PC-3 (cell line): ENCODE measurements around the gene ROGDI. TPM values are rescaled to one million over a fixed set of nuclear protein-coding genes. Genes with fewer than 3 reads are reported as not detected.

Source experiments
- ATAC-seq: fragments of 200-7000 bp; cut with Tn5 transposase; 2 replicates; pipeline ENCODE4 v1.9.1; 2020; ENCODE audit warnings: mild to moderate bottlenecking, moderate library complexity
- BruUV-seq: library from RNA; stranded (reverse); fragments of 400-500 nt; replicated peaks from 2 replicates; lab custom pipeline; 2021; lab: Mats Ljungman, UMichigan
- CTCF ChIA-PET: fragments of 300-600 bp; sonication (Branson Sonifier 250); formaldehyde crosslinking; loops from one replicate; lab custom pipeline; 2022; ENCODE audit warnings: antibody characterized with exemption; lab: Charles Lee
- POLR2A ChIA-PET: fragments of 300-600 bp; sonication (Branson Sonifier 250); formaldehyde crosslinking; loops from one replicate; lab custom pipeline; 2022; ENCODE audit warnings: antibody characterized with exemption; ENCODE audit not compliant: unreplicated experiment; lab: Charles Lee
- DNase-seq: peaks from one replicate; pipeline ENCODE4 v3.0.0-alpha.2; 2015
- H2AFZ ChIP-seq: fragments of 300-600 bp; sonication (generic); 2 replicates; pipeline ENCODE4 v1.6.0; 2016; ENCODE audit warnings: antibody characterized with exemption, low read length
- H3F3A ChIP-seq: fragments of 300-600 bp; sonication (generic); one replicate; pipeline ENCODE4 v1.6.0; 2017; ENCODE audit warnings: antibody characterized with exemption, low read length, control low read depth, mild to moderate bottlenecking; ENCODE audit not compliant: unreplicated experiment
- H3K27ac ChIP-seq: fragments of 300-600 bp; sonication (generic); 2 replicates; pipeline ENCODE4 v1.5.1; 2016; ENCODE audit warnings: mild to moderate bottlenecking, low read length
- H3K27me3 ChIP-seq: fragments of 300-600 bp; sonication (generic); 2 replicates; pipeline ENCODE4 v1.6.1; 2016; ENCODE audit warnings: low read length, mixed read lengths
- H3K36me3 ChIP-seq: fragments of 300-600 bp; sonication (generic); 2 replicates; pipeline ENCODE4 v1.6.1; 2016; ENCODE audit warnings: low read depth, mixed run types, low read length, mixed read lengths
- H3K4me1 ChIP-seq: fragments of 300-600 bp; sonication (generic); 2 replicates; pipeline ENCODE4 v1.5.1; 2016; ENCODE audit warnings: low read length; ENCODE audit not compliant: insufficient read depth
- H3K4me2 ChIP-seq: fragments of 300-600 bp; sonication (generic); 2 replicates; pipeline ENCODE4 v1.6.0; 2016; ENCODE audit warnings: low read length
- H3K4me3 ChIP-seq: fragments of 300-600 bp; sonication (generic); 2 replicates; pipeline ENCODE4 v1.5.1; 2016; ENCODE audit warnings: mild to moderate bottlenecking, low read length, mixed read lengths
- H3K79me2 ChIP-seq: fragments of 300-600 bp; sonication (generic); 2 replicates; pipeline ENCODE4 v1.6.1; 2017; ENCODE audit warnings: low read length, mixed read lengths
- H3K9ac ChIP-seq: fragments of 300-600 bp; sonication (generic); 2 replicates; pipeline ENCODE4 v1.6.0; 2016; ENCODE audit warnings: mild to moderate bottlenecking, low read length
- H3K9me2 ChIP-seq: fragments of 300-600 bp; sonication (generic); replicated peaks from 2 replicates; pipeline ENCODE4 v1.6.1; 2016; ENCODE audit warnings: mixed run types, low read length, mixed read lengths
- H3K9me3 ChIP-seq: fragments of 300-600 bp; sonication (generic); 2 replicates; pipeline ENCODE4 v1.6.1; 2016; ENCODE audit warnings: low read length, mixed read lengths
- H4K20me1 ChIP-seq: fragments of 300-600 bp; sonication (generic); 2 replicates; pipeline ENCODE4 v1.6.1; 2016; ENCODE audit warnings: low read length, mixed read lengths
- CTCF ChIP-seq: fragments of 300-600 bp; sonication (generic); conservative IDR thresholded peaks from 2 replicates; pipeline ENCODE4 v1.5.1; 2017; ENCODE audit warnings: antibody characterized with exemption, low read depth, mild to moderate bottlenecking, low read length
- EZH2 ChIP-seq: fragments of 300-600 bp; sonication (generic); IDR thresholded peaks from one replicate; pipeline ENCODE4 v1.6.1; 2017; ENCODE audit warnings: antibody characterized with exemption, mild to moderate bottlenecking, low read length; ENCODE audit not compliant: unreplicated experiment
- EZH2phosphoT487 ChIP-seq: fragments of 300-600 bp; sonication (generic); IDR thresholded peaks from 2 replicates; pipeline ENCODE4 v1.6.1; 2018; ENCODE audit warnings: mild to moderate bottlenecking, antibody characterized with exemption, low read length, borderline replicate concordance
- intact Hi-C: fragments of 100-400 bp; cut with micrococcal nuclease; formaldehyde crosslinking; loops from 2 replicates; pipeline ENCODE4 v1.9.0; 2023
- total RNA-seq: library from RNA; depleted of rRNA; stranded (reverse); fragments of >200 nt; gene quantifications from 2 replicates; pipeline ENCODE4 v1.2.3, GENCODE V29; 2014

Gene ROGDI
- total RNA-seq, 1 experiment from 2014 or later: 23.3 TPM

DNA sequence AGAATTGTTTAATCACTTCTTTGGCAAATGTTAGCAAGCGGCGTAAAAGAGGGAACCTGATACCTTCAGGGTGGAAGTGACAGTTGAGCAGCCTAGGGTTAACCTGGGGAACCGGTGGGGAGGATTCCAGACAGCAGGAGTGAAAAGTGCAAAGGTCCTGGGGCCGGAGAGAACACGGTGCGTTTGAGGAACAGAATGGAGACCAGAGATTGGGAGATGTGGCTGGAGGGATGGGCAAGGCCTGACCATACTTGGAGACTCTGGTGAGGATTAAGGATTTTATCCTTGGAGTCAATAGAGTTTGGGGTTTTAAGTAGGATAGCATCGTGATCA is 33.2 kb downstream of the ROGDI start:
- POLR2A ChIA-PET: no interaction called here
- Histone ChIP-seq H3K4me1 (peaks cover 15% of the 10 kb centered on the region), H3K4me2 (peak overlapping the region; percentile 92), H3K9me3 (no peaks in the 10 kb centered on the region), H3K27ac (no peak overlapping the region), H4K20me1 (no peaks in the 10 kb centered on the region), H3K36me3 (no peaks in the 10 kb centered on the region), H2AFZ (peak overlapping the region; percentile 85), H3K27me3 (no peaks in the 10 kb centered on the region), H3K9ac (no peak overlapping the region), H3F3A (no peaks in the 10 kb centered on the region), H3K79me2 (peaks cover 20% of the 10 kb centered on the region), H3K4me3 (peak overlapping the region; percentile 64), H3K9me2 (no peaks in the 10 kb centered on the region)
- ATAC-seq (no peak), DNase-seq (no peak)
- CTCF ChIA-PET: interaction anchor here (0.7 to 0.8 kb wide), 2 partner anchors 32 to 274 kb away, joined by 3 read pairs; no protein-coding TSS in a partner anchor
- BruUV-seq: no TSS peak
- no peak for TF ChIP-seq EZH2phosphoT487
- no peak for TF ChIP-seq CTCF
- TF ChIP-seq EZH2: no peak
- intact Hi-C loops: no loop called here

DNA sequence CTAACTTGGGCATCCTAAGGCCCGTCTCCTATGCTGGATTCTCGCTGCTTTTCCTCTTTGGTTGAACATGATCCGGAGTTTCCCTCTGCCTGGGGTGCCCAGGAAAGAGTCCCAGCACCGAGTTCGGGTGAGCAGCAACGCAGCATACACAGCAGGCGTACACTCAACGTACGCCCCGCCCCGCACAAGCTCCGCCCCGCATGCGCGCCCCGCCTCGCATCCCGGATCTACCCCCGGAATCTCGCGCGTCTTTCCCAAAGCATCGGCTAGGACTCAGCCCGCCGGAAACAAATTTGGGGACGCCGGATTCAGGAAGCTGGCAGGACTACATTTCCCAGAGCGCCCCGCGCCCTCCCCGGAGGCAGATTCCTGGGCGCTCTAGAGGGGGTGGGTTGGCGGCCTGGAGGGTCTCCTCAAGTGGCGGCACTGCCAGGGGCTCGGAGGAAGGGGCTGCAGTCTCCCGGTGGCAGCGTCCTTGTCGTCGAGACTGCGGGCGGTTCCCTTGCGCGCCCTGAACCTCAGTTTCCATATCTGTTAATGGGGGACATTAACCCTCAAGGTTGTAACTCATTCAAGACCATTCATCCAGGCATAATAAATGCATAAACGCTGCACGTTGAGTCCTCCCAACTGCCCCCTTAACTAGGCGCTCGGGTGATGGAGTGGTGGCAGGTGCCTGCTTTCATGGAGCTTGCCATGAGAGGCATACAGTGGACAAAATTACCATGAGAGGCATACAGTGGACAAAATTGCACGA is 33.7 kb downstream of the ROGDI start:
- Histone ChIP-seq H3K36me3 (no peaks in the 10 kb centered on the region), H2AFZ (peak overlapping the region; percentile 85), H3K9me2 (no peaks in the 10 kb centered on the region), H3K4me3 (peak overlapping the region; percentile 64), H3K4me1 (peaks cover 15% of the 10 kb centered on the region), H3K9me3 (no peaks in the 10 kb centered on the region), H3K4me2 (peak overlapping the region; percentile 92), H3K79me2 (peaks cover 20% of the 10 kb centered on the region), H3K27ac (peak overlapping the region; percentile 41), H3K9ac (peak overlapping the region; percentile 56), H4K20me1 (no peaks in the 10 kb centered on the region), H3K27me3 (no peaks in the 10 kb centered on the region), H3F3A (no peaks in the 10 kb centered on the region)
- BruUV-seq: TSS peak; percentile 52
- peak; percentile 89 for ATAC-seq
- DNase-seq: peak; percentile 91
- intact Hi-C loops: no loop called here
- ChIA-PET POLR2A (no interaction called here), CTCF (interaction anchor here (0.7 to 0.8 kb wide), 2 partner anchors 33 to 274 kb away, joined by 3 read pairs; no protein-coding TSS in a partner anchor)
- TF ChIP-seq CTCF (no peak), EZH2 (no peak), EZH2phosphoT487 (no peak)

- intact Hi-C loops: no loop called here
- Histone ChIP-seq H3K4me1 (peaks cover 15% of the 10 kb centered on the region), H4K20me1 (no peaks in the 10 kb centered on the region), H3K9me2 (no peaks in the 10 kb centered on the region), H3K4me3 (peak overlapping the region; percentile 64), H3K4me2 (peak overlapping the region; percentile 92), H3K27ac (peak overlapping the region; percentile 41), H3K27me3 (no peaks in the 10 kb centered on the region), H2AFZ (peak overlapping the region; percentile 85), H3K36me3 (no peaks in the 10 kb centered on the region), H3K9ac (peak overlapping the region; percentile 56), H3K9me3 (no peaks in the 10 kb centered on the region), H3F3A (no peaks in the 10 kb centered on the region), H3K79me2 (peaks cover 20% of the 10 kb centered on the region)
- DNase-seq: no peak
- TSS peak; percentile 6 for BruUV-seq
- ChIA-PET POLR2A (no interaction called here), CTCF (no interaction called here)
- TF ChIP-seq EZH2 (no peak), CTCF (no peak), EZH2phosphoT487 (no peak)
- no peak for ATAC-seq
Measured at GRCh38 chr16:4767872-4768548, 34.4 kb downstream of the ROGDI start.
